ENCODE results near the gene TUFT1.
A peak's percentile ranks its signal among the peaks of the same experiment; 100 is the strongest.
"Not testable (repeated sequence)": the region's sequence is repeated elsewhere in the genome, so short reads cannot be mapped to it uniquely, and the experiment has no call there.

TUFT1 gene

DNA sequence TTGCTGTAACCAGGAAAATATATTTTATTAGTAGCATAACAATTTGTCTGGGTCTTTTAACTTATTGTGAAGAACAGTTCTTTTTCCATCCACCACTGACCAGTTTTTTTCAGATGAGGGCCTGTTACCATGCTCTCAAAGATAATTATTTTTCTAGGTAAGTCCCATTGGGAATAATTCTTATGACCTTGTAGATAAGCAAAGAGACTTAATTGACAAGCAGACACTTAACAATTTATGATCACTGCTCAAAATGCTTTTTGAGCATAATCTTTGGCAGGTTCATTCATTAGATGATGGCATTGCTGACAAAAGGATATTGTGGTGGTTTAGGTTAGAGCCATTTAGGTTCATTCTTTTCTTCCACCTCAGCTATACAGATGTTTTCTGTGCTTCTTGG lies 78.4 kb downstream of the TUFT1 start:
- DNase-seq (ENCODE audit: low read depth), result no peak
- H3K4me3 ChIP-seq (ENCODE audit: low read depth, low read length), result no peak overlapping the region
- TF ChIP-seq, protein P1, sequence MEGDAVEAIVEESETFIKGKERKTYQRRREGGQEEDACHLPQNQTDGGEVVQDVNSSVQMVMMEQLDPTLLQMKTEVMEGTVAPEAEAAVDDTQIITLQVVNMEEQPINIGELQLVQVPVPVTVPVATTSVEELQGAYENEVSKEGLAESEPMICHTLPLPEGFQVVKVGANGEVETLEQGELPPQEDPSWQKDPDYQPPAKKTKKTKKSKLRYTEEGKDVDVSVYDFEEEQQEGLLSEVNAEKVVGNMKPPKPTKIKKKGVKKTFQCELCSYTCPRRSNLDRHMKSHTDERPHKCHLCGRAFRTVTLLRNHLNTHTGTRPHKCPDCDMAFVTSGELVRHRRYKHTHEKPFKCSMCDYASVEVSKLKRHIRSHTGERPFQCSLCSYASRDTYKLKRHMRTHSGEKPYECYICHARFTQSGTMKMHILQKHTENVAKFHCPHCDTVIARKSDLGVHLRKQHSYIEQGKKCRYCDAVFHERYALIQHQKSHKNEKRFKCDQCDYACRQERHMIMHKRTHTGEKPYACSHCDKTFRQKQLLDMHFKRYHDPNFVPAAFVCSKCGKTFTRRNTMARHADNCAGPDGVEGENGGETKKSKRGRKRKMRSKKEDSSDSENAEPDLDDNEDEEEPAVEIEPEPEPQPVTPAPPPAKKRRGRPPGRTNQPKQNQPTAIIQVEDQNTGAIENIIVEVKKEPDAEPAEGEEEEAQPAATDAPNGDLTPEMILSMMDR (conservative IDR thresholded peaks at IDR 0.05; ENCODE audit: low read depth, low read length), result no peak

DNA sequence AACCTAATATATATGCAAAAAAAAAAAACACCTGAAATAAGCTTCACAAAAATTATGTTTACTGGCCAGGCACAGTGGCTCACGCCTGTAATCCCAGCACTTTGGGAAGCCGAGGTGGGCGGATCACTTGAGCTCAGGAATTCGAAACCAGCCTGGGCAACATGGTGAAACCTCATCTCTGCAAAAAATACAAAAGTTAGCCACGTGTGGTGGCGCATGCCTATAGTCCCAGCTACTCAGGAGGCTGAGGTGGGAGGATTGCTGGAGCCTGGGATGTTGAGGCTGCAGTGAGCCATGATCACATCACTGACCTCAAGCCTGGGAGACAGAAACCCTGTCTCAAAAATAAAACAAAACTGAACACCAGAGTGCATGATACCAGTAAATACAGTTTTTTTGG lies 78.9 kb downstream of the TUFT1 start:
- H3K4me3 ChIP-seq (ENCODE audit: low read depth, low read length); DNase-seq (ENCODE audit: low read depth): not testable (repeated sequence)

DNA sequence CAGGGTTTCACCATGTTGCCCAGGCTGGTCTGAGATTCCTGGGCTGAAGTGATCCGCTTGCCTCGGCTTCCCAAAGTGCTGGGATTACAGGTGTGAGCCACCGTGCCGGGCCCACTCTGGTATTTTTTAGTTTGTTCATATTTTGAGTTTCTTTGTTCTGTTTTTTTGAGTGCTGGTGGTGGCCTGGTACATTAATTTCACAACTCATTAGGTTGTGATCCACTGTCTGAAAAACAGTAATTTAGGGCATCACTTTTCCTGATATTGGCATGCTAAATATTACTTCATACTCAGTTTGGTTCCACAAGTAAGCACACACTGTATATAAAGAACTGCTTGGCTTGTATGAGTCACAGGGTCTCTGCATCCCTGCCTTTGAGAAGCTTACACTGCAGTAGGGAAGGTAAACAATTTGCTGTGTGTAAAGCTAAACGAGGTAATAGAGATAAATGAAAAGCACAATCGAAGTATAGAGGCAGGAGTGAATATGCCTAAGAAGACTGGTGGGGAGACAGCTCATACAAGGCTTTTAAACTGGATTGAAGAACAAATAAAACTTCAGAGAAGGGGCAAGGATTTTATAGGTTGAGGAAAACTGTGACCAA lies 79.5 kb downstream of the TUFT1 start:
- H3K4me3 ChIP-seq (ENCODE audit: low read depth, low read length), result no peak overlapping the region
- DNase-seq (ENCODE audit: low read depth), result peak; percentile 82
- TF ChIP-seq, protein P1 (conservative IDR thresholded peaks at IDR 0.05; ENCODE audit: low read depth, low read length), result no peak

DNA sequence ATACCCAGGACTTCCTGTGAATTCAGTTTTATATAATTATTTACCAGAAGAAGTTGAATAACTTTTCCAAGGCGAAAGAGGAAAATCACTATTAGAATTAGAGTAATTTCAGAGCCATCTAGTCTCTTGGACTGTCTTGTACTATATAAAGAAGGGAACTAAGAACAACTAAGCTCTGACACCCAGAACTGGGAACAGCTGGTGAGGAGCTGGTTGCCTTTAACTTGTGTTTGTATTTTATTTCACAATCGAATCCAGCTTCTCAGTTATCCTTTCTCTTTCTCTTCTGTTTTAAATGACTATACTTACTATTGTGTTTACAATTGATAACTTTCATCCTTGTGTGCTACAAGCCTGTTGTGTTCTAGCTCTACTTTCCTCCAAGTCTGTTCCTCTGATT lies 80.2 kb downstream of the TUFT1 start:
- TF ChIP-seq, protein P1 (conservative IDR thresholded peaks at IDR 0.05; ENCODE audit: low read depth, low read length), result no peak
- H3K4me3 ChIP-seq (ENCODE audit: low read depth, low read length), result no peak overlapping the region
- peak; percentile 77 for DNase-seq (ENCODE audit: low read depth)

DNA sequence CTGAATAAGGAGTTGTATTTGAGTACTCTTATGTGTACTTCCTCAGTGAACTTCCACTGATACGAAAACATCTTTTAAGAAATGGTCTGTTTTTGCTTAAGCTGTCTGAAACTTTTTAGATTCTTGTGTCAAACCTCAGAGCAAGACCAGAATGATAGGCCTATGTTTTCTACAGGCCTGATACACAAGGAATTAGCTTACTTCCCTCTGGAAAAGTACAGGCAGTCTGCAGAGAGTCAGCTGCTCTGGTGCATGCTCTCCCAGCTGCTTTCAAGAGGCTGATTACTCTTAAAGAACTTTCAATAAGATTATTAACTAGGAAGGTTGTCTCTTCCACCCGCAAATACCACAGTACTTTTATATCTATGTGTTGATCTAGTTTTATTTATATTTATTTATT lies 81.2 kb downstream of the TUFT1 start:
- DNase-seq (ENCODE audit: low read depth), result peak; percentile 32
- TF ChIP-seq, protein P1 (conservative IDR thresholded peaks at IDR 0.05; ENCODE audit: low read depth, low read length), result no peak
- no peak overlapping the region for H3K4me3 ChIP-seq (ENCODE audit: low read depth, low read length)

DNA sequence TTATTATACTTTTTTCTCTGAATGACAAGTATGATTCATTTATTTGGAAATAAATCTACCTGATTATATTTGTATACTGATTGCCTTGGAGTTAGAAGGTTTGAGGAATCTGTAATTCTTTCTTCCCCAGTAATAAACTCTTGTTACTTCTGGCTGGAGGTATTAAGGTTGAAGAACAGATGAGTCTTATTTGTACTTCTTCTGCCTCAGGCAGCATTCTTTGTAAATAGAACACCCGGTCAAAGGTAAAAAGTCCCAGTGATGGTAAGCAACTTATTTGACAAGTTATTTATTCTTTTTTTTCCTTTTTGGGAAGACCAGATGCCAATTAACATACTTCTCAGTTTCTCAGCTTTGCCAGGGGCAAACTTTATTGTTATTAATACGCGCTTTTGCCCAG lies 84.7 kb downstream of the TUFT1 start:
- TF ChIP-seq, protein P1 (conservative IDR thresholded peaks at IDR 0.05; ENCODE audit: low read depth, low read length), result no peak
- no peak for DNase-seq (ENCODE audit: low read depth)
- H3K4me3 ChIP-seq (ENCODE audit: low read depth, low read length), result no peak overlapping the region

DNA sequence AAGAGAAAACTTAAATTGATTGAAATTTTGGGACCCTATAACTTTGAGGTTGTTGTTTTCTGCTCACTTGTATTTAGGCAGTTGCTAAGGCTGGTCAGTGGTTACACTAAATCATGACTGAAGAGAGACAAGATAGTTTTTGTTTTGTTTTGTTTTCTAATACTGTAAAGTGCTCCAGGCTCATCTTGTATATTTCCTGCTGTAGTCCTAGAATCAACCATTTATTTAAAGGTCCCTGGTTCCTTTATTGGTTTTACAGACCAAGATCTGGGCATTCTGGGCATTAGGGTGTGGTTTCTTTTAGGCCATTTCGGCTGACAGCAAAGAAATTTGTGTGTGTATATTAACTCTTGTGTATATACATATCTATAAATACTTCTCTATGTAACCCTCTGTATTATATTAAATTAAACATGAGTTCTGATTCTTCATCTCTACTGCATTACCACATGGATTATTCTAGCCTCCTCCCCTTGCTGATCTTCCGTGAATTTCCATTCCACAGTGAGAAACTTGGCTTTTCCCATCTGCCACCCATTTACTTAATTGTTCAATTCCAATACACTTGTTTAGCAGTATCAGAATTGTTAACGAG lies 86.7 kb downstream of the TUFT1 start:
- DNase-seq (ENCODE audit: low read depth), result no peak
- TF ChIP-seq, protein P1 (conservative IDR thresholded peaks at IDR 0.05; ENCODE audit: low read depth, low read length), result no peak
- H3K4me3 ChIP-seq (ENCODE audit: low read depth, low read length), result no peak overlapping the region

Measured in choroid plexus epithelial cell (primary cell).